Dendritic cell treated with granulocyte-macrophage colony-stimulating factor and Interleukin-4, amounts not matched to agents 40 ng/mL and 50 ng/mL, for 4 days (primary cell): Measurements from ENCODE around the gene KCNG1.
"Not testable (repeated sequence)": the region's sequence is repeated elsewhere in the genome, so short reads cannot be mapped to it uniquely, and the experiment has no call there.

ENCODE experiments used
- H3K27ac Mint-ChIP-seq: one replicate; pipeline ENCODE4 v1.8.0; 2022; ENCODE audit warnings: mild to moderate bottlenecking, mixed read lengths
- H3K27me3 Mint-ChIP-seq: one replicate; pipeline ENCODE4 v1.8.0; 2022; ENCODE audit warnings: mild to moderate bottlenecking, mixed read lengths
- H3K36me3 Mint-ChIP-seq: one replicate; pipeline ENCODE4 v1.8.0; 2022; ENCODE audit warnings: low read depth, mixed read lengths
- H3K4me1 Mint-ChIP-seq: one replicate; pipeline ENCODE4 v1.8.0; 2022; ENCODE audit warnings: low read depth, mixed read lengths
- H3K4me3 Mint-ChIP-seq: one replicate; pipeline ENCODE4 v1.8.0; 2022; ENCODE audit warnings: mild to moderate bottlenecking, moderate library complexity, mixed read lengths
- H3K9me3 Mint-ChIP-seq: one replicate; pipeline ENCODE4 v1.8.0; 2022; ENCODE audit warnings: mixed read lengths
- intact Hi-C: fragments of 100-400 bp; cut with micrococcal nuclease; formaldehyde crosslinking; loops from one replicate; pipeline ENCODE4 v1.15.0; 2022

Gene KCNG1

GRCh38 chr20:51045492-51045891 is 22.6 kb upstream of the KCNG1 start:
- H3K27ac Mint-ChIP-seq, H3K9me3 Mint-ChIP-seq, H3K36me3 Mint-ChIP-seq, H3K4me1 Mint-ChIP-seq, H3K27me3 Mint-ChIP-seq, intact Hi-C loops, H3K4me3 Mint-ChIP-seq: not testable (repeated sequence)

GRCh38 chr20:51044796-51045195 is 21.9 kb upstream of the KCNG1 start:
- no peak overlapping the region for H3K27ac Mint-ChIP-seq
- no peak overlapping the region for H3K4me3 Mint-ChIP-seq
- no peaks in the 10 kb centered on the region for H3K4me1 Mint-ChIP-seq
- intact Hi-C loops: no loop called here
- no peaks in the 10 kb centered on the region for H3K9me3 Mint-ChIP-seq
- H3K36me3 Mint-ChIP-seq: no peaks in the 10 kb centered on the region
- peaks cover 2% of the 10 kb centered on the region for H3K27me3 Mint-ChIP-seq

GRCh38 chr20:51043811-51044210 is 20.9 kb upstream of the KCNG1 start:
- Mint-ChIP-seq H3K4me1 (no peaks in the 10 kb centered on the region), H3K36me3 (no peaks in the 10 kb centered on the region), H3K27me3 (peaks cover 3% of the 10 kb centered on the region), H3K4me3 (no peak overlapping the region), H3K9me3 (no peaks in the 10 kb centered on the region), H3K27ac (no peak overlapping the region)
- intact Hi-C loops: no loop called here

- H3K36me3 Mint-ChIP-seq: no peaks in the 10 kb centered on the region
- H3K9me3 Mint-ChIP-seq: no peaks in the 10 kb centered on the region
- no peak overlapping the region for H3K4me3 Mint-ChIP-seq
- intact Hi-C loops: no loop called here
- H3K27ac Mint-ChIP-seq: no peak overlapping the region
- H3K27me3 Mint-ChIP-seq: peaks cover 3% of the 10 kb centered on the region
- no peaks in the 10 kb centered on the region for H3K4me1 Mint-ChIP-seq
Observed at GRCh38 chr20:51042657-51043247, 19.8 kb upstream of the KCNG1 start.

GRCh38 chr20:51042064-51042463 is 19.2 kb upstream of the KCNG1 start:
- H3K27ac Mint-ChIP-seq: no peak overlapping the region
- H3K4me3 Mint-ChIP-seq: no peak overlapping the region
- H3K9me3 Mint-ChIP-seq: no peaks in the 10 kb centered on the region
- H3K4me1 Mint-ChIP-seq: no peaks in the 10 kb centered on the region
- H3K27me3 Mint-ChIP-seq: peaks cover 3% of the 10 kb centered on the region
- H3K36me3 Mint-ChIP-seq: no peaks in the 10 kb centered on the region
- intact Hi-C loops: no loop called here

- Mint-ChIP-seq H3K9me3 (no peaks in the 10 kb centered on the region), H3K4me1 (no peaks in the 10 kb centered on the region), H3K4me3 (no peak overlapping the region), H3K36me3 (no peaks in the 10 kb centered on the region), H3K27ac (no peak overlapping the region), H3K27me3 (peaks cover 3% of the 10 kb centered on the region)
- intact Hi-C loops: no loop called here
Observed at GRCh38 chr20:51037532-51038115, 14.7 kb upstream of the KCNG1 start.

- Mint-ChIP-seq H3K27ac (no peak overlapping the region), H3K9me3 (peaks cover 3% of the 10 kb centered on the region), H3K36me3 (no peaks in the 10 kb centered on the region), H3K27me3 (peaks cover 4% of the 10 kb centered on the region), H3K4me3 (no peak overlapping the region), H3K4me1 (no peaks in the 10 kb centered on the region)
- intact Hi-C loops: no loop called here
Observed at GRCh38 chr20:51036827-51037531, 14.1 kb upstream of the KCNG1 start.

GRCh38 chr20:51036226-51036625 is 13.3 kb upstream of the KCNG1 start:
- peaks cover 11% of the 10 kb centered on the region for H3K27me3 Mint-ChIP-seq

GRCh38 chr20:51034988-51035656 is 12.2 kb upstream of the KCNG1 start:
- peaks cover 15% of the 10 kb centered on the region for H3K27me3 Mint-ChIP-seq
- H3K27ac Mint-ChIP-seq: no peak overlapping the region
- H3K4me1 Mint-ChIP-seq: no peaks in the 10 kb centered on the region
- H3K4me3 Mint-ChIP-seq: no peak overlapping the region
- H3K9me3 Mint-ChIP-seq: peaks cover 9% of the 10 kb centered on the region
- H3K36me3 Mint-ChIP-seq: no peaks in the 10 kb centered on the region
- intact Hi-C loops: no loop called here

More at GRCh38 chr20:51036226-51036625, 13.3 kb upstream of the KCNG1 start:
- intact Hi-C loops: no loop called here
- Mint-ChIP-seq H3K27ac (no peak overlapping the region), H3K4me1 (no peaks in the 10 kb centered on the region), H3K36me3 (no peaks in the 10 kb centered on the region), H3K9me3 (peaks cover 9% of the 10 kb centered on the region), H3K4me3 (no peak overlapping the region)

GRCh38 chr20:51034476-51034875 is 11.6 kb upstream of the KCNG1 start:
- Mint-ChIP-seq H3K36me3 (no peaks in the 10 kb centered on the region), H3K4me3 (no peak overlapping the region), H3K27ac (no peak overlapping the region), H3K9me3 (peaks cover 9% of the 10 kb centered on the region), H3K27me3 (peaks cover 15% of the 10 kb centered on the region), H3K4me1 (no peaks in the 10 kb centered on the region)
- intact Hi-C loops: no loop called here

GRCh38 chr20:51029963-51030920 is 7.3 kb upstream of the KCNG1 start:
- no peak overlapping the region for H3K27ac Mint-ChIP-seq
- intact Hi-C loops: no loop called here
- no peaks in the 10 kb centered on the region for H3K4me1 Mint-ChIP-seq
- no peaks in the 10 kb centered on the region for H3K36me3 Mint-ChIP-seq
- no peak overlapping the region for H3K4me3 Mint-ChIP-seq
- H3K9me3 Mint-ChIP-seq: peaks cover 9% of the 10 kb centered on the region
- peaks cover 48% of the 10 kb centered on the region for H3K27me3 Mint-ChIP-seq

GRCh38 chr20:51029556-51029955 is 6.6 kb upstream of the KCNG1 start:
- H3K9me3 Mint-ChIP-seq: peaks cover 9% of the 10 kb centered on the region
- H3K4me1 Mint-ChIP-seq: peaks cover under 1% of the 10 kb centered on the region
- no peak overlapping the region for H3K4me3 Mint-ChIP-seq
- H3K27me3 Mint-ChIP-seq: peaks cover 52% of the 10 kb centered on the region
- no peaks in the 10 kb centered on the region for H3K36me3 Mint-ChIP-seq
- intact Hi-C loops: no loop called here
- H3K27ac Mint-ChIP-seq: no peak overlapping the region

GRCh38 chr20:51028616-51029212 is 5.8 kb upstream of the KCNG1 start:
- H3K4me3 Mint-ChIP-seq: no peak overlapping the region
- peaks cover 61% of the 10 kb centered on the region for H3K27me3 Mint-ChIP-seq
- H3K36me3 Mint-ChIP-seq: no peaks in the 10 kb centered on the region
- no peak overlapping the region for H3K27ac Mint-ChIP-seq
- H3K9me3 Mint-ChIP-seq: peaks cover 9% of the 10 kb centered on the region
- intact Hi-C loops: no loop called here
- H3K4me1 Mint-ChIP-seq: peaks cover 9% of the 10 kb centered on the region
